Stimulated activated memory B cell treated with anti-CD40 and anti-IgM and Interleukin-4, amounts not matched to agents 10 μg/mL and 1 μg/mL and 100 μg/mL, for 72 hours (primary cell): ENCODE data around the gene AFDN.

ENCODE experiments used
- ATAC-seq: fragments of 150-1000 bp; cut with Tn5 transposase; 2 replicates; pipeline ENCODE4 v1.10.0; 2021
- H3K27ac Mint-ChIP-seq: one replicate; pipeline ENCODE4 v1.8.0; 2022; ENCODE audit warnings: mild to moderate bottlenecking, mixed read lengths
- H3K27me3 Mint-ChIP-seq: one replicate; pipeline ENCODE4 v1.8.0; 2022; ENCODE audit warnings: mixed read lengths
- H3K36me3 Mint-ChIP-seq: one replicate; pipeline ENCODE4 v1.8.0; 2022; ENCODE audit warnings: mixed read lengths
- H3K4me1 Mint-ChIP-seq: one replicate; pipeline ENCODE4 v1.8.0; 2022; ENCODE audit warnings: mixed read lengths
- H3K4me3 Mint-ChIP-seq: one replicate; pipeline ENCODE4 v1.8.0; 2022; ENCODE audit warnings: mild to moderate bottlenecking, moderate library complexity, mixed read lengths
- H3K9me3 Mint-ChIP-seq: one replicate; pipeline ENCODE4 v1.8.0; 2022; ENCODE audit warnings: mixed read lengths

The AFDN gene

DNA sequence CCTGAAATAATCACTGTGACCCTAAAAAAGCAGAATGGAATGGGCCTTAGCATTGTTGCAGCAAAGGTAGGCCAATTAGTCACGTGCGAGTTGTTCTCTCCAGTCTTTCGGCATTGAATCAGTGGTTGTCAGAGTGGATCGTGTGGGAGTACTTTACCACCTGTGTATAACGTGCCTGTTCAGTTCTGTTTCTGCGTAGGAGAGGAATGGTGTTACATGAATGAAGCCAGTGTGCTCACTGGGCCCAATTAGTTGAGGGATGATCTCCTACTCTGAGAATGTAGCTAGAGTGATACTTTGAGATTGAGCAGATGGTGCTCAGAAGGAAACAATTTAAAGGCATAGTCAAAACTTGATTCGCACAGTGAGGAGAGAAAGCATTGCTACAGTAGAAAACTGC, 98.3 kb downstream of the AFDN start:
- no peaks in the 10 kb centered on the region for H3K4me1 Mint-ChIP-seq
- no peak overlapping the region for H3K27ac Mint-ChIP-seq
- peaks cover 59% of the 10 kb centered on the region for H3K36me3 Mint-ChIP-seq
- no peaks in the 10 kb centered on the region for H3K9me3 Mint-ChIP-seq
- no peak overlapping the region for H3K4me3 Mint-ChIP-seq
- H3K27me3 Mint-ChIP-seq = no peaks in the 10 kb centered on the region
- ATAC-seq = no peak

- Mint-ChIP-seq H3K4me1 (no peaks in the 10 kb centered on the region), H3K27ac (no peak overlapping the region), H3K9me3 (no peaks in the 10 kb centered on the region), H3K4me3 (no peak overlapping the region), H3K27me3 (no peaks in the 10 kb centered on the region), H3K36me3 (peaks cover 61% of the 10 kb centered on the region)
- no peak for ATAC-seq
These were observed 100.5 kb downstream of the AFDN start for GRCh38 chr6:167927246-167927645.

DNA sequence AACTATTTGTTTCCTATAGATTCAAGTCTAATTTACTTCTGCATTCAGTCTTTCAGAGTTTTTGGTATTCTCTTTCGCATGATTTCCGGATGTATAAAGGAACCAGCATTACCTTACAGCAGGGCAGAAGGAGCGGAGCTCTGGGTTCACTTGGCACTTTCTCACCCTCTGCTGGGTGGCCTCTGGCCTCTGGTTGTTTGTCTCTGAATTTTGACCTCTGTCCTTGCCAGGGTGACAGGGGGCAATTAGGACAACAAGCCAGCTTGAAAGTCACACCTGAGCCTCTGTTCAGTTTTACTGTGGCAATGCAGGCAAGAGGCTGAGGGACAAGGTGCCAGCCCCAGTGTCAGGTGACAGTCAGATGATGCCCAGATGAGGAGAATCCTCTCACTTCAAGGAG, 101.4 kb downstream of the AFDN start:
- no peaks in the 10 kb centered on the region for H3K4me1 Mint-ChIP-seq
- ATAC-seq = no peak
- no peaks in the 10 kb centered on the region for H3K9me3 Mint-ChIP-seq
- peaks cover 57% of the 10 kb centered on the region for H3K36me3 Mint-ChIP-seq
- H3K27me3 Mint-ChIP-seq = no peaks in the 10 kb centered on the region
- H3K27ac Mint-ChIP-seq = no peak overlapping the region
- no peak overlapping the region for H3K4me3 Mint-ChIP-seq

GRCh38 chr6:167930295-167930694, 103.6 kb downstream of the AFDN start:
- Mint-ChIP-seq H3K36me3 (peaks cover 54% of the 10 kb centered on the region), H3K27me3 (no peaks in the 10 kb centered on the region), H3K4me1 (no peaks in the 10 kb centered on the region), H3K4me3 (no peak overlapping the region), H3K9me3 (no peaks in the 10 kb centered on the region), H3K27ac (no peak overlapping the region)
- ATAC-seq = no peak

GRCh38 chr6:167932468-167933276, 106.0 kb downstream of the AFDN start:
- Mint-ChIP-seq H3K36me3 (peaks cover 58% of the 10 kb centered on the region), H3K27ac (no peak overlapping the region), H3K27me3 (no peaks in the 10 kb centered on the region), H3K4me3 (no peak overlapping the region), H3K4me1 (no peaks in the 10 kb centered on the region), H3K9me3 (no peaks in the 10 kb centered on the region)
- ATAC-seq = no peak

DNA sequence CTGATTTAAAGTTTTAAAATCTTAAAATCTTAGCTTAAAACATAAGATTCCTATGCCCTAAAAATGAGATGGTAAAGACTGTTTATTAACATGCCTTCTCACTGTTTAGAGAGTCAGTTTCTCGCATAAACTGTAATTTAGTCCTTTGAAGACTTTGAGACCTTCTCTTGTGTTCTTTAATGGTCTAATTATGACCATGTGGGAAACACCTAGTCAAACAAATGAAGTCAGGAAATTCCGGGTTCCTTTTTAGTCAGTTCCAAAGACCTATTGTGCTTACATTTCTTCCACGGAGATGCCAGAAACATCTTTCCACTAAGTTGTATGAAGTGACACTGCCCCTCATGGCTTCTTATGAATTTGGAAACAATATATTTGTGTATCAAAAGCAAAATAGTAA, 106.6 kb downstream of the AFDN start:
- no peak for ATAC-seq
- no peaks in the 10 kb centered on the region for H3K9me3 Mint-ChIP-seq
- no peak overlapping the region for H3K27ac Mint-ChIP-seq
- no peak overlapping the region for H3K4me3 Mint-ChIP-seq
- H3K4me1 Mint-ChIP-seq = no peaks in the 10 kb centered on the region
- no peaks in the 10 kb centered on the region for H3K27me3 Mint-ChIP-seq
- peaks cover 60% of the 10 kb centered on the region for H3K36me3 Mint-ChIP-seq

DNA sequence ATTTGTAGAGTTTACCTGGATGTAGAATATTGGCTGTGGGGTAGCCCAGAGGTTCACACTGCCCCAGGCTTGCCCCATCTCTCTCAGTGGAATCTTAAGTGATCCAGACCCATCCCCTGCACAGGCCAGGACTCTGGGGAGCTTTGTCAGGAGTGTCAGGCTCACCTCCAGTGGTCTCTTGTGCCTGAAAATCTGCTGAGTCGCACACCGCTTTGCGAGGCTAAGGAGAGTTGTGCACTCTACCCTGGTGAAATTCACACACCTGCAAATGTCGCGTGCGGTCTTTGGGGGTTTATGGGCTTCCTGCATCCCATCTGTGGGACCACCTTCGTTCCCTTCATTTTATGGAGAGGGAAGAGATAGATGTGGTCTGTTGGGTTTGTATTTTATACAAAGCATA, 107.1 kb downstream of the AFDN start:
- peaks cover 55% of the 10 kb centered on the region for H3K36me3 Mint-ChIP-seq

DNA sequence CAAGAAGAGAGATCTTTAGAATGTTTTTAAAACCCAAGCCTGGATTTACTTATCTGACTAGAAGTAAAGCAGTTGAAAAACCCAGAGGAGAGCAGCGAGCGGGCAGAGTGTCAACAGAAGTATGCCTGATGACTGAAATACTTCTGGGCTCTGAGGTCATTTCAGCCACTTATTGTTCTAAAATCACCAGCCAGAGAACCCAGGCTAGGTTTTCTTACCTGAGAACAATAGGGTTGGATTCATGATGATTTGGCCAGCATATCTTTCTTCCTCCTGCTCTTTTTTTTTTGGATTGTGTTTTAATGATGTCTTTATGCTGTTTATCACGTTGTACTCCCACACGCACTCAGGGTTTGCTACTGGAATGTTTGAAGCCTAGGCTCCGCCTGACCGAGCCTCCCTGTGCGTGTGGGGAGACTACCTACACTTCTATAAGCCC, 107.7 kb downstream of the AFDN start:
- no peaks in the 10 kb centered on the region for H3K4me1 Mint-ChIP-seq
- H3K27ac Mint-ChIP-seq = no peak overlapping the region
- H3K27me3 Mint-ChIP-seq = no peaks in the 10 kb centered on the region
- no peak overlapping the region for H3K4me3 Mint-ChIP-seq
- H3K36me3 Mint-ChIP-seq = peaks cover 53% of the 10 kb centered on the region
- no peak for ATAC-seq
- no peaks in the 10 kb centered on the region for H3K9me3 Mint-ChIP-seq

More for the DNA sequence above, 107.1 kb downstream of the AFDN start:
- no peak overlapping the region for H3K4me3 Mint-ChIP-seq
- no peak overlapping the region for H3K27ac Mint-ChIP-seq
- H3K4me1 Mint-ChIP-seq = no peaks in the 10 kb centered on the region
- H3K27me3 Mint-ChIP-seq = no peaks in the 10 kb centered on the region
- ATAC-seq = no peak
- H3K9me3 Mint-ChIP-seq = no peaks in the 10 kb centered on the region

GRCh38 chr6:167936051-167936450, 109.3 kb downstream of the AFDN start:
- H3K27ac Mint-ChIP-seq = no peak overlapping the region
- H3K9me3 Mint-ChIP-seq = no peaks in the 10 kb centered on the region
- H3K36me3 Mint-ChIP-seq = peaks cover 44% of the 10 kb centered on the region
- no peak overlapping the region for H3K4me3 Mint-ChIP-seq
- ATAC-seq = no peak
- no peaks in the 10 kb centered on the region for H3K4me1 Mint-ChIP-seq
- no peaks in the 10 kb centered on the region for H3K27me3 Mint-ChIP-seq

GRCh38 chr6:167937301-167937700, 110.6 kb downstream of the AFDN start:
- H3K9me3 Mint-ChIP-seq = no peaks in the 10 kb centered on the region
- no peaks in the 10 kb centered on the region for H3K27me3 Mint-ChIP-seq
- H3K4me1 Mint-ChIP-seq = no peaks in the 10 kb centered on the region
- ATAC-seq = no peak
- H3K4me3 Mint-ChIP-seq = no peak overlapping the region
- peaks cover 34% of the 10 kb centered on the region for H3K36me3 Mint-ChIP-seq
- no peak overlapping the region for H3K27ac Mint-ChIP-seq

DNA sequence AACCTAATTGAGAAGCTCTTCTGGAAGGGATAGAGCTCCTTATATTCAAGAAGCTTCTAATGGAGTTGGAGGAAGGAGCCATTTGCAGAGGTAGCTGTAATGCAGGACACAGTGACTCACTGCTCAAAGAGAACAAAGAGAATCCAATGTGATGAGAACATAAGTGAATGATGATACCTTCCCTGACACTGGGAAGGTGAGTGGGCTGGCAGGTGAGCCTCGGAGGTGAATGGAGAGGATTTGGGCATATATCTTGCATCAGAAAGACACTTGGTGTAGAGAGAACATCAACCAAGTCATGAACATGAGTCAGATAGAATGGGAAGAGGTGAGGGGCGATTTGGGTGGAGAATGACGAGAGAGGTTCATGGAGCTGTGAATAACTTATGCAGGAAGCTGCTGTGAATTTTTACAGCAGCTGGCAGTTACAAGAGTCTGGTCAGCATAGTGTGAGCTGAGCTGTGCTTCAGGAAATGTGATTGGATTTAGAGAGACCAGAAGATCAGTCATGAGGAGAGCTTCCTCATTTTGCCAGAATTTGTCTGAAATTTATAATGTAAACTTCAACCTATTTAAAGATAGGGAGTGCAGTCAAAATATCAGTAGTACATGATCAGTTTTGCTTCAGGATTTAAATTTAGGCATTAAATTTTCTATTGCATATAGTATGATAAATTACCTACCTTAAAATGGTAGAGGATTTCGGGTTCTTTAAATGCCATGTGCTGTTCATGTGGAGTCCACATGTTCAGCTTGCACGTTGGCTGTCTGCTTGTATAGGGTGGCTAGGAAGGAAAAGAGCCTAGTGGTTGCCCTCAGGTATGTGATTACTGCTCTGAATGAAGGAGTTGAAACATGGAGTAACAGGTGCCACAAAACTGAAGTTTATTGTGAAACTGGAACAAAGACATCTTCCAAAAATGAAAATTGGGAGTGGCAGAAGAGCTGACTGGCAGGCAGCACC, 111.5 kb downstream of the AFDN start:
- no peak for ATAC-seq
- H3K9me3 Mint-ChIP-seq = no peaks in the 10 kb centered on the region
- H3K4me1 Mint-ChIP-seq = no peaks in the 10 kb centered on the region
- no peak overlapping the region for H3K4me3 Mint-ChIP-seq
- no peaks in the 10 kb centered on the region for H3K27me3 Mint-ChIP-seq
- H3K27ac Mint-ChIP-seq = no peak overlapping the region
- H3K36me3 Mint-ChIP-seq = peaks cover 36% of the 10 kb centered on the region

GRCh38 chr6:167941822-167942221, 115.1 kb downstream of the AFDN start:
- Mint-ChIP-seq H3K27ac (no peak overlapping the region), H3K4me1 (no peaks in the 10 kb centered on the region)
- ATAC-seq = no peak

DNA sequence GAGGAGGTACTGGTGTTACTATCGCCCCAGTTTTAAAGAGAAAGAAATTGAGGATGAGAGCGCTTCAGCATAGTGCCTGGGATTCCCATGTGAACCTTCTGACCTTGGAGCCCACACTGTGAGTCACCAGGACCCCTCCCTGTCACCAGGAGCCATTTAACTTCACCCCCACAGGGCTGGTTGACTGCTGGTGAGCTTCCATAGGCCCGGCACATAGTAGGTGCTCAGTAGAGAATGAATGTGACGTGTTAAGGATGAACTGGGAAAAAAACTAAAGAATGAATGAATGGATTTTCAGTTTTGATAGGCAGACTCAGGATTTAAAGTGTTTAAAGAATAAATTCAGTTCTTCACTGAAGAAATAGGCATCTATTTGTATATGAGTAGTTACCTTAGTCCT, 117.4 kb downstream of the AFDN start:
- Mint-ChIP-seq H3K9me3 (no peaks in the 10 kb centered on the region), H3K4me1 (no peaks in the 10 kb centered on the region), H3K36me3 (peaks cover 39% of the 10 kb centered on the region), H3K4me3 (no peak overlapping the region), H3K27ac (no peak overlapping the region), H3K27me3 (no peaks in the 10 kb centered on the region)
- ATAC-seq = no peak

More at GRCh38 chr6:167941822-167942221, 115.1 kb downstream of the AFDN start:
- no peaks in the 10 kb centered on the region for H3K9me3 Mint-ChIP-seq
- H3K4me3 Mint-ChIP-seq = no peak overlapping the region
- peaks cover 35% of the 10 kb centered on the region for H3K36me3 Mint-ChIP-seq
- H3K27me3 Mint-ChIP-seq = no peaks in the 10 kb centered on the region

DNA sequence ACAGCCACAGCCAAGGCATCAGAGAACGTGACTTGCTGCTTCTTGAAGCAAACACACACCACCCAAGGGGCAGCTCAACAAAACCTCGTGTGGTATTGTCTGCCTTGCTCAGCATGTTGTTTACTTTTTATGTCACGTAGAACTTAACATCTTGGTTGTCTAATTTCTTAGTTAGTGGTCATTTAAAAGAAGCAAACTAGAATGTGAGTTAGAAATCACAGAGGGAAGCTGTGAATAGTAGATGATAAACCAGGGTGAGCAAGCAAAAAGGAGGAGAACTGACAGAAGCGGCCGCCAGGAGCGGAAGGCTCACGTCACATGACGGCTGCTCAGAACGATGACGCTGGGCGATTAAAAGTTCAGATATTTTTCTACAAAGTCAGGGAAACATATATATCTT, 119.3 kb downstream of the AFDN start:
- H3K4me1 Mint-ChIP-seq = no peaks in the 10 kb centered on the region
- ATAC-seq = no peak
- peaks cover 50% of the 10 kb centered on the region for H3K36me3 Mint-ChIP-seq
- no peak overlapping the region for H3K27ac Mint-ChIP-seq
- H3K4me3 Mint-ChIP-seq = no peak overlapping the region
- H3K9me3 Mint-ChIP-seq = no peaks in the 10 kb centered on the region
- H3K27me3 Mint-ChIP-seq = no peaks in the 10 kb centered on the region

- H3K27ac Mint-ChIP-seq = no peak overlapping the region
- H3K27me3 Mint-ChIP-seq = no peaks in the 10 kb centered on the region
- no peaks in the 10 kb centered on the region for H3K9me3 Mint-ChIP-seq
- H3K4me1 Mint-ChIP-seq = no peaks in the 10 kb centered on the region
- H3K4me3 Mint-ChIP-seq = no peak overlapping the region
- H3K36me3 Mint-ChIP-seq = peaks cover 56% of the 10 kb centered on the region
- ATAC-seq = no peak
These were observed 119.9 kb downstream of the AFDN start for GRCh38 chr6:167946604-167947003.
